Stimulated activated CD4-positive, alpha-beta T cell treated with anti-CD3 and anti-CD28 coated beads, Interleukin-2, amount 100 ng/mL, for 24 hours (primary cell): Measurements from ENCODE around the gene ELMO1.

ENCODE experiments used
- DNase-seq, 2 donors: peaks; one replicate each; pipeline ENCODE4 v3.0.0-alpha.2; 2020

ELMO1 gene

GRCh38 chr7:37209195-37209594 is 239.5 kb downstream of the ELMO1 start:
- DNase-seq: no peak

DNA sequence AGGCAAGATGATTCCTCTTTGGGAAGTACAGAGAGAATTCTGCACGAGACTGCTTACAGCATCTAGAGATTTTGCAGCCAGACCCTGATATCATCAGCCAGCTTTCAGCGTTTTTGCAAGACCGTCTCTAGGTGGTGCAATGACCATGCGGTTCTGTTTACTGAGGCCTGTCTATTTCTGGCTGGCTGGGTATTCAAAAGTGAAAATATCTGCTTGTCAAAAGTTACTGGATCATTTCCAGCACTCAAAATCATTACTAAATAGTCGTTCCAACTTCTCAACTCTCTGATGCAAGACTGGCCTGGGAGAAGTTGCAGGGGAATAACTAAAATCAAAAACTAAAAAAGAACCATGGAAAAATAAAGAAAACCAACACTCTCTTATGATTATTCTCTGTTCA is 240.1 kb downstream of the ELMO1 start:
- no peak for DNase-seq

DNA sequence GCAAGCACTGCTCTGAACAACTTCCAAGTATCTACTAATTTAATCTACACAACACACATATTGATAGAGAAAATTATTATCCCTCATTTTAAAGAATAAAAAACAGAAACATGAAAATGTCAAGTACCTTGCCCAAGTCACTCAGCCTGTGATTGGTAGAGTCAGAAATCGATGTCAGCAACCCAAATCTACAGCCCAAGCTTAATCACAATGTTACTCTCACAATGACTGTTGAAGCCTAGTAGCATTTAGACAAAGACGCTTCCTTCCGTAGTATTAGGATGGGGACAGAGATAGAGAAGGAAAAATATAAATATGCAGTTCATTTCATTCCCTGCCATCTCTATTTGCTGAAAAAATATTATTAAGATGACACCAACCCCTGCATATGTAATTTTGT is 242.5 kb downstream of the ELMO1 start:
- DNase-seq: no peak

- no peak for DNase-seq
These were observed 243.2 kb downstream of the ELMO1 start for GRCh38 chr7:37205451-37205850.

GRCh38 chr7:37201876-37202198 is 246.8 kb downstream of the ELMO1 start:
- no peak for DNase-seq

GRCh38 chr7:37201003-37201875 is 247.4 kb downstream of the ELMO1 start:
- peak; percentile 58 to 59 for DNase-seq

DNA sequence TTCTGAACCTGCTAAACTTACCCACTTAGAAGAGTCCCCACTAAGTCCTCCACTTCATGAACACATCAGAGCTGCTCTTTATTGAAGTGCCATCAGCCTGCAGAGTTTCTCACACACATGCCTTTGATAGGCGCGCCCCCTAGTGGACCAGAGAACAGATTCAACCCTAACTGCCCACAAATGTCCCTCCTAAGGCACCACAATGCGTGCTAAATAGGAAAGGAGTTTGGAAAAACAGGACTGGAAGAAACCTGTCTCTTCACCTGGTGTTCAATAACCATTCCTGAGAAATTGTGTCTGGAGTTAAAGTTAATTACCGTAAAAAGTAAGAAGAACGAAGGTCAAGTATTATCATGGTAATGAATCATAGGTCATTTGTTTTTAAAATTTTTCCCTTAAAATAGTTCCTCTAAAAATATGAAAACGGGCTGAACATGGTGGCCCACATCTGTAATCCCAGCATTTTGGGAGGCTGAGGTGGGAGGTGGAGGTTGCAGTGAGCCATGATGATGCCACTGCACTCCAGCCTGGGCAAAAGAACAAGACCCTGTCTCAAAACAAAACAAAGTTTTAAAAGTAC is 249.7 kb downstream of the ELMO1 start:
- DNase-seq: peak; percentile 78 to 81

DNA sequence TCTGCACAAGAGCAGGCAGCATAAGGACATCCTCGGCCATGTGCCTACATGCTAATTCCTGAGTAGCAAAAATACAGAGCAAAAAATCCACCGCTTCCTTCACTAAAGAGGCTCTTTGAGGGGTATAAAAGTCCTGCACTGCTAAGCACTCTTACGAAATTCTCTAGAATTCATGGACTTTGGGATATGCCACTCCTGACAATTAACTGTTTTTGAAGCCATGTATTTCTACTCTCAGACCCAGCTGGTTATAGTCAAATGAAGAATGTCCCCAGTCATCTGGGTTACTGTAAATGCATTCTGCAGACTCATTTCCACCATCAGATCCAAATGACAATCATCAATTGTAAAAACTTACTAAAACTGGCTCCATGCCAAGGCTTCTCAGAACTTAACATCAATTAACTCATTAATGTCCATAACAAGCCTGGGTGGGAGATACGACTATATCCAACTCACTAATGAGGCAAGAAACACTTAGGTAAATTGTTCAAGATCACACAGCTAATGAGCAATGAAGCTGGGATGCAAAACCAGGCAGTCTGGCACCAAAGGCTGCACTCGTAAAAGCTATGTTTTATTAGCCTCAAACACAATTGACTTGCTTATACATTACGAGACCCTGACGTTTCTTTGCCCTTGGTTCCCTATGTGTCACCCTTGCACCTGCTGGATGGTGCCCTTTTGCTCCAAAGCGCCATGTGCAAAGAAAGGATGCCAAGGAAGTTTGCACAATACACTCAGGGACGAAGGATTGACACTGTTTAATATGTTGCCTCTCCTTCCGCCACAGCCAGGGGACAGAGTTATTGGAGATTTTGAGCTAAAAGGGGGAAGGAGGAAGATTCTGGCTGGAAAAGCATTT is 250.4 kb downstream of the ELMO1 start:
- DNase-seq: no peak

DNA sequence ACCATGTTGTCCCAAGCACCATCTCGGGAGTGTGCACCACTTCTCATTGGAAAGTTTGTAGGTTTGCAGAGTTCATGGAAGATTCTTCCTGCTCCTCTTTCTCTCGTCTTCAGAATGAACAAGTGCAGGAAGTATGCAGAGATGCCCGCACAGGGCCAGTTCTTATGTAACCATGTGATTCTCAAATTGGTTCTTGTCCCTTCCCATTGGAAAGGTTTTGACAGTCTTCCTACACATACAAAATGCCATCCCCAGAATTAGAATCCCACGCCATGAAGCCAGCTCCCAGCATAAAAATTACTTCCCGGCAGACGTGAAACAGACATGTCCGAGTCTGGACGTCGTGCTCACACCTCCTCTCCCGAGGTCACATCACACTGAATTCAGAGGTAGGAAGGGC is 251.6 kb downstream of the ELMO1 start:
- DNase-seq: no peak

- no peak for DNase-seq
These were observed 252.0 kb downstream of the ELMO1 start for GRCh38 chr7:37196676-37197075.

GRCh38 chr7:37195388-37195787 is 253.3 kb downstream of the ELMO1 start:
- no peak for DNase-seq

DNA sequence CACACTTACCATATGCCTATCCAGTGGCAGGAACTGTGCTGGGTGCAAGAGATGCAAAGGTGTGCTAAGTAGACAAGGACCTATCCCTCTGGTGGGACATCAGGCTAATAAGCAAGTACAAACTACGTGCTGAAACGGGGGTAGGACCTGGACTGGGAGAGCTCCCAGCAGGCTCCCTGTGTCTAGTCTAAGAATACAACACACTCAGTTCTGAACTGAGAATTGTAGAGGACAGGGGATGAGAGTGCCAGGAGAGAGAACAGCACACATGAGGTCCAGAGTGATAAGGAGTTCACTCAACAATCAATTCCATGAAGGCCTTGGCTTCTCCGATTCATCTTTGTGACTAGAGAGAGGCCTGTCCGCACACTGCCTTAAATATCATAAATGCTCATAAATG is 253.7 kb downstream of the ELMO1 start:
- DNase-seq: no peak

DNA sequence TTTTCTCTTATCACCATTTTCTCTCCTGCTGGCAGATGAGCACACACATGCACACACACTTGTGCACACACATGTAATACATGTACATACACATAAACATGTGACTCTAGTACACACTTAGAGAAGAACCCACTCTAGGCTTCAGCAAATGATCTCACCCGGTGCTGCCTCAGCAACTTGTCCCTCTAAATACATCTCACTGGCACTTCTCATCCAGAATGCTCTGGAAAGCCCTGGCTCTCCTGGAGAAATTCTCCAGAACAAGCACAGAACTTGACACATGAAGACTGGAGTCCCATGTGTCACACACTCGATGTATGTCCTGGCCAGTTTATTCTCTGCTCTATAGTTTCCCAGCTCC is 254.9 kb downstream of the ELMO1 start:
- DNase-seq: no peak

GRCh38 chr7:37193087-37193774 is 255.4 kb downstream of the ELMO1 start:
- no peak for DNase-seq

DNA sequence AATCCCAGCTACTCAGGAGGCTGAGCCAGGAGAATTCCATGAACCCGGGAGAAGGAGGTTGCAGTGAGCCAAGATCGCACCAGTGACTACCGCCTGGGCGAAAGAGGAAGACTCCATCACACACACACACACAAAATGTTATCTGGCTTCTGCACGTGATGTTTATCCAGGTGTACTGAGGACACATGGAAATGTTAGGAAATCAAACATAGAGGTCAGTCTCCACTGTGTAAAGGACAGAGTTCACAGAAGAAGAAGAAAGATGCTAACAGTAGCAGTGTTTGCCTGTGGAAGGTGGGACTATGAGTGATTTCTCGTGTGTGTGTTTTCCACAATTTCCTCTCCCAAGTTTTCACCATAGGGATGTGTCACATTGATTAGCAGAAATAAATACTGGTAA is 256.9 kb downstream of the ELMO1 start:
- no peak for DNase-seq

DNA sequence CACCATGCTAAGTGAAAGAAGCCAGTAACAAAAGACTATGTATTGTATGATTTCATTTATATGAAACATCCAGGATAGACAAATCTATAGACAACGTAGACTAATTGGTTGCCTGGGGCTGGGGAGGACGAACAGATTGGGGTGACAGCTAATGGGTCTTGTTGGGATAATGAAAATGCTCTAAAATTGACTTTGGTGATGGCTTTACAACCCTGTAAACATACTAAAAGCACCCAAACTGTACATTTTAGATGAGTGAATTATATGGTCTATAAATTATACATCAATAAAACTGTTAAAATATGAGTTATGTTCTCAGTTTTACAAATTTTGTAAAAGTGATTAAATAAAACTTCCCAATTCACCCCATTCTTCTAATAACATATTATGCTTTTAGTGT is 261.5 kb downstream of the ELMO1 start:
- DNase-seq: no peak

GRCh38 chr7:37186753-37187152 is 261.9 kb downstream of the ELMO1 start:
- no peak for DNase-seq

GRCh38 chr7:37181550-37181932 is 267.1 kb downstream of the ELMO1 start:
- DNase-seq: no peak

DNA sequence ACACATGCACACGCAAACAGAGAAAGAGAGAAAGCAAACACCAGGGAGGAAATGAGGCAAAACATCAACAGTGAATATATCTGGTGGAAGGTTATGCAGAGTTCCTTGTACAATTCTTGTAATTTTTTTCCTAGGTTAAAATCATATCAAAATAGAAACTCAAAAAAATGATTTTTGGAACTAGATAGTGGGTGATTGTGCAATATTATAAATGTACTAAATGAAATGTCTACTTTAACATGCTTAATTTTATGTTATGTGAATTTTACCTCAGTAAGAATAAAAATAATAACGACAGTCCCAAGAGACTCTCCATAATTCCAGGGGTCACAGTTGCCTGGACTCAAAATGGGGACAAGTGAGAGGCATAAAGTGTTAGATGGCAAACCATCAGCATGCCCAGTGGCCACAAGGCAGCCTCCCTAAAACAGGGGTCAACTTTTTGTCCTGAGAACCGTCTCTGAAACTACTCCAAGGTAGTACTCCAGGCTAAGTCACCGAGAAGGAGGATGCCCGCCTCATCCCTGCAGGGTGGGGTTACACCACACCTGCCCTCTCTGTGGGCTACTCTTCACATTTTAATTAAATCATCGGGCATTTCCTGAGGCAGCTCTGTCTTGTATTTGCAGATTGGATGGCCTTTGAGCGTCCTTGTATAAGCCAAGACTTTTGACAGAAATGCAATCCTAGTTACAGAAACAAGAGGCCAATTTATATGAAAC is 267.7 kb downstream of the ELMO1 start:
- DNase-seq: no peak

DNA sequence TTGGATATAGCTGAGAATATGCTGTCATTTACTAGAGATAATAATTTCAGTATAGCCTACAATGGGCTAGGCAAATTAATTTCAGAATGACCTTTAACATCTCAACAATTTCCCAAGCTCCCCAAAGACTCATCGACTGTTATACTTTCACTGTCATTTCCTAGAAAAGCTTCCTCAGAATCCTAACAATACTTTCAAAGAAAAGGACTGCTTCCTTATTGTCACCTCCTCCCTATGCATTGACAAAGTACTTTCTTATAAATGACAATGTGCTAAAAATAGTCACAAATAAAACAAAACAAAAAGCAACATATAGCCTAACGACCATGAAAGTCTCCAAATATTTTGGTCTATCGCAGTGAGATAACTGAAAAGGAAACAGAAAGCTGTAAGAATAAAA is 272.6 kb downstream of the ELMO1 start:
- no peak for DNase-seq

DNA sequence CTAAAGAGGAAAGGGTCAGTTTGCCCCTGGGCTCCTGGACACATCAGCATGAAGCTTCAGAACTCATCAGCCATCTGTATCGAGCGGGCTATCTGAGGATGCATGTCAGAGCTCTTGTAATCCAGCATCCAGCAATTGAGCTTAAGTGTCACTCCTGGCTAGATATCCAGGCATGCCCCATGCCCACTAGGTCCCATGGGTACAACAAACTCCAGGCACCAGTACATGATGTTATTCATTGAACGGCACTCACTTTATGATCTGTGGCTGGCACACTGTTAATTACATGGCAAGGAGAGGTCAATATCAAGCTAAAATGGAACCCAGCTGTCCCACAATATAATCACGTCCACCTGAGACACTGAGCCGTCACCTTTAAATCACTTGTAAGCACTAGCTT is 274.2 kb downstream of the ELMO1 start:
- DNase-seq: no peak

GRCh38 chr7:37173670-37174069 is 275.0 kb downstream of the ELMO1 start:
- no peak for DNase-seq

DNA sequence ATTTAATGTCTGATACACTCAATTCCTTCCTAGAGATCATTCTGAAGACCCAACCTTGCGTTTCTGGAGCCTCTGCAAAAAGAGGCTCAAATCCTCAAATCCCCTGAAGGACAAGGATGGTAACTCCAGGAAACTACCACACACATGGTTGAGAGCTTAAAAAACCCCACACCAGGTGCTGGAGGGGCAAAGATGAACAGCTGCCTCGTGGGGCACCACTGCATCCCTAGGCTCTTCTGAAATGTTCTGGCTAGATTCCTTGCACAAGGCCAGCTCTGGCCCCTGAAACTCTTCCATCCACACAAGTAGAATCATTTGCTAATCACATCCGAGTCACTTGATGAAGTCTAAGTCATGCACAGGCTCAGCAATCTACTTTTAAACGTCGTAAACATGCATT is 286.6 kb downstream of the ELMO1 start:
- no peak for DNase-seq
